Fibroblast of mammary gland (primary cell): ENCODE data around the gene NTRK2.

Experiments
- DNase-seq: peaks from one replicate; pipeline ENCODE4 v3.0.0-alpha.2; 2010; ENCODE audit warnings: low read depth
- H3K4me3 ChIP-seq: 2 replicates; pipeline ENCODE4 v1.5.1; 2011; ENCODE audit warnings: low read depth, mild to moderate bottlenecking, low read length, moderate library complexity; ENCODE audit not compliant: control insufficient read depth
- TF ChIP-seq, protein P1 (sequence below): conservative IDR thresholded peaks from 2 replicates; pipeline ENCODE4 v1.5.1; 2011; ENCODE audit warnings: low read depth, low read length, inconsistent platforms; ENCODE audit not compliant: control insufficient read depth, insufficient read depth

The NTRK2 gene

DNA sequence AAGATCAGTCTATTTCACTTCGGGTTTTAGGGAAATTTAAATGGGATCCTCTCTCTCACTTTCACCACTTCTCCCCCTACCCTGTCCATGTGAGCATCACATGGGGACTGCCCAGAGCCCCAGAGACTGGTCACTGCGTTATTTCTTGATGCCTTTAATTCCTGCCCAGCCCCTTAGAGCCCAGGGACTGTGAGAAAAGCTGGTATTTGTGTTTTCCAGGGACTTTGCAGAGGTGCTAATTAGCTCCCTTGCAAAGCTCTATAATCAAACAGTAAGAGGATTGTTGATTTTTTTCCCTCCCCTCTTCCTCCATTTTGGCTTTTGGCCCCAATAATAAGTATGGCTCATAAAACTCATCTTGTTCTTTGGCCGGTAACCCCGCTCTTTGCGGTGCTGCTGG is 35.6 kb downstream of the NTRK2 start:
- no peak for DNase-seq
- no peak overlapping the region for H3K4me3 ChIP-seq
- TF ChIP-seq, protein P1, sequence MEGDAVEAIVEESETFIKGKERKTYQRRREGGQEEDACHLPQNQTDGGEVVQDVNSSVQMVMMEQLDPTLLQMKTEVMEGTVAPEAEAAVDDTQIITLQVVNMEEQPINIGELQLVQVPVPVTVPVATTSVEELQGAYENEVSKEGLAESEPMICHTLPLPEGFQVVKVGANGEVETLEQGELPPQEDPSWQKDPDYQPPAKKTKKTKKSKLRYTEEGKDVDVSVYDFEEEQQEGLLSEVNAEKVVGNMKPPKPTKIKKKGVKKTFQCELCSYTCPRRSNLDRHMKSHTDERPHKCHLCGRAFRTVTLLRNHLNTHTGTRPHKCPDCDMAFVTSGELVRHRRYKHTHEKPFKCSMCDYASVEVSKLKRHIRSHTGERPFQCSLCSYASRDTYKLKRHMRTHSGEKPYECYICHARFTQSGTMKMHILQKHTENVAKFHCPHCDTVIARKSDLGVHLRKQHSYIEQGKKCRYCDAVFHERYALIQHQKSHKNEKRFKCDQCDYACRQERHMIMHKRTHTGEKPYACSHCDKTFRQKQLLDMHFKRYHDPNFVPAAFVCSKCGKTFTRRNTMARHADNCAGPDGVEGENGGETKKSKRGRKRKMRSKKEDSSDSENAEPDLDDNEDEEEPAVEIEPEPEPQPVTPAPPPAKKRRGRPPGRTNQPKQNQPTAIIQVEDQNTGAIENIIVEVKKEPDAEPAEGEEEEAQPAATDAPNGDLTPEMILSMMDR = no peak

DNA sequence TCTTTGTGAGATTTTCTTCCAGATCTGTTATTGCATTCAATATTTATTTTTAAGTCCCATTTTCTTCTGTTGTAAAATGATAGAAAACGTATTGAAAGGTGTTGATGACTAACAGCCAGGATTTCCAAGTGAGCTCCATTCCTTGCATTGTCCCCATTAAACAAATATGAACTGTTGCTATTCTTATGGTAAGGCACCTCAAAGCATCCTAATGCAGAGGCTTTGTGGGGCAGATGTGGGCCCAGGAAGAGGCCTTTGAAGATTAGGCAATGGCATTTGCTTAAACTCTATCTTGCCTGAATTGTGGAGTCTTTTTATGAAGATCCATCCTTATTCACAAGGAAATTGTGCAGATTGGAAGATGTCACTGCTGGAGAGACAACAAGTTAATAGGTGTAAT is 38.9 kb downstream of the NTRK2 start:
- no peak for DNase-seq
- H3K4me3 ChIP-seq = no peak overlapping the region
- TF ChIP-seq, protein P1 = no peak

DNA sequence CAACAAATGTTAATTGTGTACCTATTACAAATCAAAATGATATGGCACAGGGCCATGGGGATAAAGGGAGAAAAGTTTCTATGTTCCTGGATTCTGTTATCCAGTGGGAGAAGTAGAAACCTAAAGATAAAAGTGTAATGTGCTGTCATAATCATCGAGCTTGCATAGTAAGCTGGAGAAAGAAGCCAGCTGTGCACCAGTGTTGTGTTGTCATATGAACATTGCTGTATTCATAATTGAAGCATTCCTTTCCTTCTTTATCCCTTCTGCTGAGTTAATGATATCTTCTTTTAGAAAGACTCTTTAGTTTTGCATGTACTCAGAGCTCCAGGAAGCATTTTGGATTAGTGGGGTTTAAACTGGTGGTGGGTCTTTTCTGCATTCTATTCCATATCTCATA is 39.5 kb downstream of the NTRK2 start:
- DNase-seq = no peak
- TF ChIP-seq, protein P1 = no peak
- H3K4me3 ChIP-seq = no peak overlapping the region

DNA sequence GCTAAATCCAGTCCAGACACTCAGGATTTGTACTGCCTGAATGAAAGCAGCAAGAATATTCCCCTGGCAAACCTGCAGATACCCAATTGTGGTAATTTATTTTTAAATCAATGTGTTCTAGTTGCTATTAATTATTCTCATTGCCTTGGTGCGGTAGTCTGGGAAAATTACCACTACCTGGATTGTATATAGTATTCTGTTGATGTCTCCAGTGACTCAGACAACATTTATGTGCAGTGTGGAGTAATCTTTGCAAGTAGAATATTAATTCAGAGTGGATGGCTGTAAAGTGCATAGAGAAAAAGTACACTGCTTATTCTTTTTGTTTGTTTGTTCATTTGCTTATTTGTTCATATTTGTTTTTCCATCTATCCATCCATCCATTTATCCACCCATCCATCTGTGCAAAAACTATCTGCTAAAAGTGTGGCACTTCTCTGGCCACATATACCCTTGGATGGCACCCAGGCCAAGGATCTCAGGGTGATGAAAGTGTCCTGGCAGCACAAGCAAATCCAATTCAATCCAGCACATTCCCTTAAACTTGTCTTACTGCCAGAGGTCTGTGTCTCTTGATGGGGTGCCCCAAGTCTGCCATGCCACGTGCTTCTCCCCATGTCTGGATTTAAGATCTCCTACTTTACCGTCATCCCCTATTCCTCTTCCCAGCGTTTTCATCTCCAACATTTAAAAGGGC is 41.3 kb downstream of the NTRK2 start:
- no peak for DNase-seq
- TF ChIP-seq, protein P1 = no peak

DNA sequence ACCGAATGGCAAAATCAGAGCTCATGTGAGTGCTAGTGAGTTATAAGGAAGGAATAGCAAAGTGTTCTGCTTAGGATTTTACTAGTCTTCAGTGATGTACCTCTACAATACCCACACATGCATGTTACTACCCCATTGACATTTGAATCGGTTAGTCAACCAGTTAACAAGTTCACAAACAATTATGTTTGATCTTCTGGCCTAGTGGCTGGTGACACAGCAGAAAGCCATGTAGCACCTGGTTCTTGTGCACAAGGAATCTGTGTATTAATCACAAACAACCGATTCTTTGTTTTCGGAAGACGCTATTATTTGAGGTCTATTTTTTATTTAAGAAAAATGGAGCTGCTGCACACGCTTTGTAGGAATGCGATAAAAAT is 41.9 kb downstream of the NTRK2 start:
- no peak overlapping the region for H3K4me3 ChIP-seq
- no peak for DNase-seq
- TF ChIP-seq, protein P1 = no peak

More for the DNA sequence above, 41.3 kb downstream of the NTRK2 start:
- H3K4me3 ChIP-seq = no peak overlapping the region

DNA sequence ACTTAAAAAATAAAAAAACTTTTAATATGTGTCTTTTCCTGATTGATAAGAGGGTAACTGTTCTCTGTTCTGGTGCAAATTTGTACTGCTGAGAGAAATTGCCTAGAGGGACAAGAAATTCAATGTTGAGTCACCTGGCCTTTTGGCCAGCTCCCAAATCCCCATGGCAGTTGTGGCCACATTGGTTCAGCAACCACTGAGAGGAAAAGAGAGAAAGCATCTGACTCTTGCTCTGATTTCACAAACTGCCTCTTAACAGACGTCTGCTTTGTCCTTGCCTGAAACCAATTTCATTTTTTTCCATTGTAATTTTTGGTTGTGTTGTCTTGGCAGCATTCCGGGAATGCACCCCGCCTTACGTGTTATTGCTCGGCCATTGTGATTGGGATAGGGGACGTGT is 42.4 kb downstream of the NTRK2 start:
- no peak overlapping the region for H3K4me3 ChIP-seq
- TF ChIP-seq, protein P1 = no peak
- peak; percentile 14 for DNase-seq

DNA sequence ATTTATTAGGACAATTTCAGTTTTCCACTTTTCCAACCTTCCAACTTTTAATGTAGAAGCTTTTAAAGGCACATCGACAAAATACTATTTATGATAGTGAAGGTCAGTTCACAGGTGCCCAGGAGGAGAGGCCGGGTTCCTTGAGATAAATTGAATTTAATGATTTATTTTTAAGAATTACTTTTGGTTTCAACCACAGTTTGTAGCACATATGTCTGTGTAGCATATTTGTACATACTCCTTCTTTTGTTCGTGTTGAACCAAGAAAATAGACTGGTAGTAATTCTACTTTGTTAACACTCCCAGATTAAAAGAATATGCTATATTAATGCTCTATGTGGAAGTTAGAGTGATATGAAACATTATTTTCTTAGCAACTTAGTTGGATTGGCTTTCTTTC is 46.7 kb downstream of the NTRK2 start:
- TF ChIP-seq, protein P1 = no peak
- H3K4me3 ChIP-seq = no peak overlapping the region
- DNase-seq = no peak
